ENCODE measurements around the gene NXF1.

DNA sequence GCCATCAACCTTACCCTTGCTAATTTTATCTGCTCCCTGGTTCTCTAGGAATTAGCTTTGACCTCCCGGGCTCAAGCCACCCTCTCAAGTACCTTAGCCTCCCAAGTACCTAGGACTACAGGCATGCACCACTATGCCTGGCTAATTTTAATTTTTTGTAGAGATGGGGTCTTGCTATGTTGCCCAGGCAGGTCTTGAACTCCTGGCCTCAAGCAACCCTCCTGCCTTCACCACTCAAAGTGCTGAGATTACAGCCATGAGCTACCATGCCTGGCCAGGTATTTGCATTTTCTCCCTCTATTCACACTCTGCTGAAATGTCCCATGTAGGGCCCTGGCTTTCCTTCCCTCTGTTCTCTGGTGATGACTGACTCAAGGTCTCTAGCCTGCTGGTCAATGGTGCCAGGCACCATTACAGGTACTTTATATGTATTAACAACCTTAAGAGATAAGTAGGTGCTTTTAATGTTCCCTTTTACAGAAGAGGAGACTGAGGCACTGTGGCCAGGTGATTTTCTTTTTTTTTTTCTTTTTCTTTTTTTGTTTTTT is 42.6 kb upstream of the NXF1 start:
- TF ChIP-seq, protein P1, sequence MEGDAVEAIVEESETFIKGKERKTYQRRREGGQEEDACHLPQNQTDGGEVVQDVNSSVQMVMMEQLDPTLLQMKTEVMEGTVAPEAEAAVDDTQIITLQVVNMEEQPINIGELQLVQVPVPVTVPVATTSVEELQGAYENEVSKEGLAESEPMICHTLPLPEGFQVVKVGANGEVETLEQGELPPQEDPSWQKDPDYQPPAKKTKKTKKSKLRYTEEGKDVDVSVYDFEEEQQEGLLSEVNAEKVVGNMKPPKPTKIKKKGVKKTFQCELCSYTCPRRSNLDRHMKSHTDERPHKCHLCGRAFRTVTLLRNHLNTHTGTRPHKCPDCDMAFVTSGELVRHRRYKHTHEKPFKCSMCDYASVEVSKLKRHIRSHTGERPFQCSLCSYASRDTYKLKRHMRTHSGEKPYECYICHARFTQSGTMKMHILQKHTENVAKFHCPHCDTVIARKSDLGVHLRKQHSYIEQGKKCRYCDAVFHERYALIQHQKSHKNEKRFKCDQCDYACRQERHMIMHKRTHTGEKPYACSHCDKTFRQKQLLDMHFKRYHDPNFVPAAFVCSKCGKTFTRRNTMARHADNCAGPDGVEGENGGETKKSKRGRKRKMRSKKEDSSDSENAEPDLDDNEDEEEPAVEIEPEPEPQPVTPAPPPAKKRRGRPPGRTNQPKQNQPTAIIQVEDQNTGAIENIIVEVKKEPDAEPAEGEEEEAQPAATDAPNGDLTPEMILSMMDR (IDR thresholded peaks at IDR 0.05) = no peak
- no peak for TF ChIP-seq EP300 (IDR thresholded peaks at IDR 0.05)
